ENCODE results near the gene USP11. TPM values are rescaled to one million over a fixed set of nuclear protein-coding genes. Genes with fewer than 3 reads are reported as not detected.

Gene USP11
- total RNA-seq, 1 experiment from 2014 or later, result 61.2 TPM

DNA sequence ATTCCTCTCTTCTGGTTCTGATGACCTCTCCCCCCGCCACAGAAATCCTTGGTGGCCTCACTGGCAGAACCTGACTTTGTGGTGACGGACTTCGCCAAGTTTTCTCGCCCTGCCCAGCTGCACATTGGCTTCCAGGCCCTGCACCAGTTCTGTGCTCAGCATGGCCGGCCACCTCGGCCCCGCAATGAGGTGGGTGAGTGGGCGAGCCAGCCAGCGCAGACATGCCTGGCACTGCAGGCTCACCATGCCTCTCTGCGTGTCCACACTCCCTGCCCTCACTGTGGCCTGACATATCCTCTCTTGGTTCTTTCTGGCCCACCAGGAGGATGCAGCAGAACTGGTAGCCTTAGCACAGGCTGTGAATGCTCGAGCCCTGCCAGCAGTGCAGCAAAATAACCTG lies 30.5 kb upstream of the USP11 start:
- Mint-ChIP-seq H3K9me3 (ENCODE audit: unreplicated experiment) (no peaks in the 10 kb centered on the region), H3K27ac (ENCODE audit: unreplicated experiment) (no peak overlapping the region), H3K4me1 (ENCODE audit: low read depth, unreplicated experiment) (no peaks in the 10 kb centered on the region), H3K27me3 (ENCODE audit: insufficient read depth, unreplicated experiment) (no peaks in the 10 kb centered on the region), H3K4me3 (ENCODE audit: unreplicated experiment) (no peak overlapping the region), H3K36me3 (ENCODE audit: insufficient read depth, unreplicated experiment) (peaks cover 81% of the 10 kb centered on the region)
- BruUV-seq (replicated peaks), result no TSS peak
- peaks cover 3% of the 10 kb centered on the region for H3K36me3 ChIP-seq (ENCODE audit: control insufficient read depth, insufficient read depth, low read length)
- TF ChIP-seq, protein P1, sequence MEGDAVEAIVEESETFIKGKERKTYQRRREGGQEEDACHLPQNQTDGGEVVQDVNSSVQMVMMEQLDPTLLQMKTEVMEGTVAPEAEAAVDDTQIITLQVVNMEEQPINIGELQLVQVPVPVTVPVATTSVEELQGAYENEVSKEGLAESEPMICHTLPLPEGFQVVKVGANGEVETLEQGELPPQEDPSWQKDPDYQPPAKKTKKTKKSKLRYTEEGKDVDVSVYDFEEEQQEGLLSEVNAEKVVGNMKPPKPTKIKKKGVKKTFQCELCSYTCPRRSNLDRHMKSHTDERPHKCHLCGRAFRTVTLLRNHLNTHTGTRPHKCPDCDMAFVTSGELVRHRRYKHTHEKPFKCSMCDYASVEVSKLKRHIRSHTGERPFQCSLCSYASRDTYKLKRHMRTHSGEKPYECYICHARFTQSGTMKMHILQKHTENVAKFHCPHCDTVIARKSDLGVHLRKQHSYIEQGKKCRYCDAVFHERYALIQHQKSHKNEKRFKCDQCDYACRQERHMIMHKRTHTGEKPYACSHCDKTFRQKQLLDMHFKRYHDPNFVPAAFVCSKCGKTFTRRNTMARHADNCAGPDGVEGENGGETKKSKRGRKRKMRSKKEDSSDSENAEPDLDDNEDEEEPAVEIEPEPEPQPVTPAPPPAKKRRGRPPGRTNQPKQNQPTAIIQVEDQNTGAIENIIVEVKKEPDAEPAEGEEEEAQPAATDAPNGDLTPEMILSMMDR (IDR thresholded peaks at IDR 0.05; ENCODE audit: insufficient read depth in 1 of 2, low read depth in 1 of 2, low read length in 1 of 2, severe bottlenecking in 1 of 2, unreplicated experiment in 1 of 2), result no peak
- H3K4me3 ChIP-seq (ENCODE audit: low read depth, low read length), result no peak overlapping the region
- intact Hi-C loops (cut with micrococcal nuclease; ENCODE audit: unreplicated experiment), result no loop called here
- CTCF ChIA-PET, result no interaction called here
- H3K9me3 ChIP-seq, result no peaks in the 10 kb centered on the region
- H3K27me3 ChIP-seq (replicated peaks; ENCODE audit: control insufficient read depth, insufficient read depth, low read length), result no peaks in the 10 kb centered on the region
- POLR2A ChIA-PET, result interaction anchor here (1.0 kb wide), 1 partner anchor 15 kb away, joined by 6 read pairs; no protein-coding TSS in a partner anchor
- DNase-seq, result no peak
- no peaks in the 10 kb centered on the region for H3K4me1 ChIP-seq

DNA sequence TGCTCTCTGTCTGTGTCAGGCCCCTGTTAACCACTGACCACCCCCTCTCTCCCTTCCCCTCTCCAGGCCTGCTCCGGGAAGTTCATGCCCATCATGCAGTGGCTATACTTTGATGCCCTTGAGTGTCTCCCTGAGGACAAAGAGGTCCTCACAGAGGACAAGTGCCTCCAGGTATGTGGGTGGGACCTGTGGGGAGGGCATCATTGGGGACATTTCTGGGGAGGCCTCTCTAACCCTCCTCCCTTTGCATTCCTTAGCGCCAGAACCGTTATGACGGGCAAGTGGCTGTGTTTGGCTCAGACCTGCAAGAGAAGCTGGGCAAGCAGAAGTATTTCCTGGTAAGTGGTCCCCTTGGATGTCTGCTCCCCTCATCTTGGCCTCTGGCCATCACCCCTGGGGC lies 29.9 kb upstream of the USP11 start:
- intact Hi-C loops (cut with micrococcal nuclease; ENCODE audit: unreplicated experiment), result no loop called here
- H3K36me3 Mint-ChIP-seq (ENCODE audit: insufficient read depth, unreplicated experiment), result peaks cover 83% of the 10 kb centered on the region
- no peak overlapping the region for H3K27ac Mint-ChIP-seq (ENCODE audit: unreplicated experiment)
- POLR2A ChIA-PET, result no interaction called here
- Histone ChIP-seq H3K36me3 (ENCODE audit: control insufficient read depth, insufficient read depth, low read length) (peaks cover 3% of the 10 kb centered on the region), H3K4me3 (ENCODE audit: low read depth, low read length) (no peak overlapping the region), H3K4me1 (no peaks in the 10 kb centered on the region), H3K27me3 (replicated peaks; ENCODE audit: control insufficient read depth, insufficient read depth, low read length) (no peaks in the 10 kb centered on the region), H3K9me3 (no peaks in the 10 kb centered on the region)
- TF ChIP-seq, protein P1 (IDR thresholded peaks at IDR 0.05; ENCODE audit: insufficient read depth in 1 of 2, low read depth in 1 of 2, low read length in 1 of 2, severe bottlenecking in 1 of 2, unreplicated experiment in 1 of 2), result no peak
- BruUV-seq (replicated peaks), result no TSS peak
- CTCF ChIA-PET, result interaction anchor here (1.5 kb wide), 1 partner anchor 15 kb away, joined by 3 read pairs; no protein-coding TSS in a partner anchor
- H3K9me3 Mint-ChIP-seq (ENCODE audit: unreplicated experiment), result no peaks in the 10 kb centered on the region
- H3K4me3 Mint-ChIP-seq (ENCODE audit: unreplicated experiment), result no peak overlapping the region
- no peaks in the 10 kb centered on the region for H3K4me1 Mint-ChIP-seq (ENCODE audit: low read depth, unreplicated experiment)
- no peaks in the 10 kb centered on the region for H3K27me3 Mint-ChIP-seq (ENCODE audit: insufficient read depth, unreplicated experiment)
- DNase-seq, result no peak

DNA sequence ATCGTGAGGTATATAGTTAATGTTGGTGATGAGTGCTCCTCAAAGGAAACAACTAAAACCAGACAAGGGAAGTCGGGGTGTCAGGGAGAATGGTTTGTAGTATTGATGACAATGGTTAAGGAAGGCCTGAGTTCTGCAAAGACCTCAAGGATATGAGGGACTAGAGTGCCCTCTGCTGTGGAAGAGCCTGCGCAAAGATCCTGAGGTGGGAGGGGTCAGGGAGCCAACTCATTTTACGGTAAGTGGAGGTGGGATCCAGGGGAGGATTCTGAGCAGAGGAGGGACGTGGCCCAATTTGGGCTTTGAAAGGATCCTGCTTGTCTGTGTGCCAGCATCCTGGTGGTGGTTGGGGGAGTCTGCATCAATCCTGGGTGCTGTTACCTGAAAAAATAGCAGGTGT lies 27.8 kb upstream of the USP11 start:
- H3K4me3 Mint-ChIP-seq (ENCODE audit: unreplicated experiment), result no peak overlapping the region
- Histone ChIP-seq H3K36me3 (ENCODE audit: control insufficient read depth, insufficient read depth, low read length) (no peaks in the 10 kb centered on the region; the same call in 1 of the 2 replicates), H3K27me3 (replicated peaks; ENCODE audit: control insufficient read depth, insufficient read depth, low read length) (no peaks in the 10 kb centered on the region), H3K4me1 (no peaks in the 10 kb centered on the region), H3K4me3 (ENCODE audit: low read depth, low read length) (no peak overlapping the region), H3K9me3 (no peaks in the 10 kb centered on the region)
- TF ChIP-seq, protein P1 (IDR thresholded peaks at IDR 0.05; ENCODE audit: insufficient read depth in 1 of 2, low read depth in 1 of 2, low read length in 1 of 2, severe bottlenecking in 1 of 2, unreplicated experiment in 1 of 2), result no peak
- H3K9me3 Mint-ChIP-seq (ENCODE audit: unreplicated experiment), result no peaks in the 10 kb centered on the region
- POLR2A ChIA-PET, result interaction anchor here (1.5 kb wide), 1 partner anchor 13 kb away, joined by 10 read pairs; no protein-coding TSS in a partner anchor
- no peak overlapping the region for H3K27ac Mint-ChIP-seq (ENCODE audit: unreplicated experiment)
- no peaks in the 10 kb centered on the region for H3K4me1 Mint-ChIP-seq (ENCODE audit: low read depth, unreplicated experiment)
- BruUV-seq (replicated peaks), result no TSS peak
- no peaks in the 10 kb centered on the region for H3K27me3 Mint-ChIP-seq (ENCODE audit: insufficient read depth, unreplicated experiment)
- H3K36me3 Mint-ChIP-seq (ENCODE audit: insufficient read depth, unreplicated experiment), result peaks cover 80% of the 10 kb centered on the region
- no peak for DNase-seq
- intact Hi-C loops (cut with micrococcal nuclease; ENCODE audit: unreplicated experiment), result no loop called here
- CTCF ChIA-PET, result no interaction called here

All from Caco-2 (cell line).